ENCODE results near the gene PCDHGA4.
"Not testable (repeated sequence)": the region's sequence is repeated elsewhere in the genome, so short reads cannot be mapped to it uniquely, and the experiment has no call there.

PCDHGA4 gene

DNA sequence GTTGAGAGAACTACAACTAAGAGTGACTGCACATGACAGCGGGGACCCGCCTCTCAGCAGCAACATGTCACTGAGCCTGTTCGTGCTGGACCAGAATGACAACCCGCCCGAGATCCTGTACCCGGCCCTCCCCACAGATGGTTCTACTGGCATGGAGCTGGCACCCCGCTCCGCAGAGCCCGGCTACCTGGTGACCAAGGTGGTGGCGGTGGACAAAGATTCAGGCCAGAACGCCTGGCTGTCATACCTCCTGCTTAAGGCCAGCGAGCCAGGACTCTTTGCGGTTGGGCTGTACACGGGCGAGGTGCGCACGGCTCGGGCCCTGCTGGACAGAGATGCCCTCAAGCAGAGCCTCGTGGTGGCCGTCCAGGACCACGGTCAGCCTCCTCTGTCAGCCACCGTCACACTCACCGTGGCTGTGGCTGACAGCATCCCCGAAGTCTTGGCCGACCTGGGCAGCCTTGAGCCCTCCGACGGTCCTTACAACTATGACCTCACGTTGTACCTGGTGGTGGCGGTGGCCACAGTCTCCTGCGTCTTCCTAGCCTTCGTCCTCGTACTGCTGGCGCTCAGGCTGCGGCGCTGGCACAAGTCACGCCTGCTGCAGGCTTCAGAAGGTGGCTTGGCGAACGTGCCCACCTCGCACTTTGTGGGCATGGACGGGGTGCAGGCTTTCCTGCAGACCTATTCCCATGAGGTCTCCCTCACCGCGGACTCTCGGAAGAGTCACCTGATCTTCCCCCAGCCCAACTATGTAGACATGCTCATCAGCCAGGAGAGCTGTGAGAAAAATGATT, 29.8 kb downstream of the PCDHGA4 start:
- no peak for DNase-seq

- peak; percentile 54 for DNase-seq
These were observed 32.9 kb downstream of the PCDHGA4 start, which contains the start of gene PCDHGB4 for GRCh38 chr5:141387557-141388311. Gene PCDHGB4, plus strand, starts transcription at chr5:141387698. Its CDS starts 187 bp downstream, at chr5:141387885.

GRCh38 chr5:141388661-141389060, 33.8 kb downstream of the PCDHGA4 start:
- DNase-seq = no peak

DNA sequence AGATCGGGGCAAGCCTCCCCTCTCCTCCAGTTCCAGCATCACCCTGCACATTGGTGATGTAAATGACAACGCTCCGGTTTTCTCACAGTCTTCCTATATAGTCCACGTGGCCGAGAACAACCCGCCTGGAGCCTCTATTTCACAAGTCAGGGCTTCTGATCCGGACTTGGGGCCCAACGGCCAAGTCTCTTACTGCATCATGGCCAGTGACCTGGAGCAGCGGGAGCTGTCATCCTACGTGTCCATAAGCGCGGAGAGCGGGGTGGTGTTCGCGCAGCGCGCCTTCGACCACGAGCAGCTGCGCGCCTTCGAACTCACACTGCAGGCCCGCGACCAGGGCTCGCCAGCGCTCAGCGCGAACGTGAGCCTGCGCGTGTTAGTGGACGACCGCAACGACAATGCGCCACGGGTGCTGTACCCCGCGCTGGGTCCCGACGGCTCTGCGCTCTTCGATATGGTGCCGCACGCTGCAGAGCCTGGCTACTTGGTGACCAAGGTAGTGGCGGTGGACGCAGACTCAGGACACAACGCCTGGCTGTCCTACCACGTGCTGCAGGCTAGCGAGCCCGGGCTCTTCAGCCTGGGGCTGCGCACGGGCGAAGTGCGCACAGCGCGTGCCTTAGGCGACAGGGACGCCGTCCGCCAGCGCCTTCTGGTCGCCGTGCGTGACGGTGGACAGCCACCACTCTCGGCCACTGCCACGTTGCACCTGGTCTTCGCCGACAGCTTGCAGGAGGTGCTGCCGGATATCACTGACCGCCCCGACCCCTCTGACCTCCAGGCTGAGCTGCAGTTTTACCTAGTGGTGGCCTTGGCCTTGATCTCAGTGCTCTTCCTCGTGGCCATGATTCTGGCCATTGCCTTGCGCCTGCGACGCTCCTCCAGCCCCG, 34.6 kb downstream of the PCDHGA4 start:
- DNase-seq = no peak

- peak; percentile 37 for DNase-seq
These were observed 37.8 kb downstream of the PCDHGA4 start, which contains the start of gene PCDHGA8 for GRCh38 chr5:141392429-141393198. Gene PCDHGA8, plus strand, starts transcription at chr5:141392633. Its CDS starts 181 bp downstream, at chr5:141392814.

DNA sequence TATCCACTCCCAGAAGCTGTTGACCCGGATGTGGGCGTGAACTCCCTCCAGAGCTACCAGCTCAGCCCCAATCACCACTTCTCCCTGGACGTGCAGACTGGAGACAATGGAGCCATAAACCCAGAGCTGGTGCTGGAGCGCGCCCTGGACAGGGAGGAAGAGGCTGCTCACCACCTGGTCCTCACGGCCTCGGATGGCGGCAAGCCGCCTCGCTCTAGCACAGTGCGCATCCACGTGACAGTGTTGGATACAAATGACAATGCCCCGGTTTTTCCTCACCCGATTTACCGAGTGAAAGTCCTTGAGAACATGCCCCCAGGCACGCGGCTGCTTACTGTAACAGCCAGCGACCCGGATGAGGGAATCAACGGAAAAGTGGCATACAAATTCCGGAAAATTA, 38.4 kb downstream of the PCDHGA4 start:
- DNase-seq = no peak

- not testable (repeated sequence) for DNase-seq
These were observed 39.8 kb downstream of the PCDHGA4 start for GRCh38 chr5:141394401-141395187.

- peak; percentile 60 for DNase-seq
These were observed 43.1 kb downstream of the PCDHGA4 start, which contains the start of gene PCDHGB5 for GRCh38 chr5:141397756-141398551. Gene PCDHGB5, plus strand, starts transcription at chr5:141397947. Its CDS starts 181 bp downstream, at chr5:141398128.

DNA sequence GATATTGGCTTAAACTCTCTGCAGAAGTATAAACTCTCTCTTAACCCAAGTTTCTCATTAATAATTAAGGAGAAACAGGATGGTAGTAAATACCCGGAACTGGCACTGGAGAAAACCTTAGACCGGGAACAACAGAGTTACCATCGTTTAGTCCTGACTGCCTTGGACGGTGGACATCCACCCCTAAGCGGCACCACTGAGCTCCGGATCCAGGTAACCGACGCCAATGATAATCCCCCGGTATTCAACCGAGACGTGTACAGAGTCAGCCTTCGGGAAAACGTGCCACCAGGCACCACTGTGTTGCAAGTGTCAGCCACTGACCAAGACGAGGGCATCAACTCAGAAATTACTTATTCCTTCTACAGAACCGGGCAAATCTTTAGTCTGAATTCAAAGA, 43.8 kb downstream of the PCDHGA4 start:
- DNase-seq = no peak

DNA sequence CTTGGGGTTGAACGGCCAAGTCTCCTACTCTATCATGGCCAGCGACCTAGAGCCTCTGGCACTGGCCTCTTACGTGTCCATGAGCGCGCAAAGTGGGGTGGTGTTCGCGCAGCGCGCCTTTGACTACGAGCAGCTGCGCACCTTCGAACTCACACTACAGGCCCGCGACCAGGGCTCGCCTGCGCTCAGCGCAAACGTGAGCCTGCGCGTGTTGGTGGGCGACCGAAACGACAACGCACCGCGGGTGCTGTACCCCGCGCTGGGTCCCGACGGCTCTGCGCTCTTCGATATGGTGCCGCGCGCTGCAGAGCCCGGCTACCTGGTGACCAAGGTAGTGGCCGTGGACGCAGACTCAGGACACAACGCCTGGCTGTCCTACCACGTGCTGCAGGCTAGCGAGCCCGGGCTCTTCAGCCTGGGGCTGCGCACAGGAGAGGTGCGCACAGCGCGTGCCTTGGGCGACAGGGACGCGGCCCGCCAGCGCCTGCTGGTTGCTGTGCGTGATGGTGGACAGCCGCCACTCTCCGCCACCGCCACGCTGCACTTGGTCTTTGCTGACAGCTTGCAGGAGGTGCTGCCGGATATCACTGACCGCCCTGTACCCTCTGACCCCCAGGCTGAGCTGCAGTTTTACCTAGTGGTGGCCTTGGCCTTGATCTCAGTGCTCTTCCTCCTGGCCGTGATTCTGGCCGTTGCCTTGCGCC, 44.9 kb downstream of the PCDHGA4 start:
- no peak for DNase-seq

GRCh38 chr5:141402553-141403243, 47.9 kb downstream of the PCDHGA4 start, which contains the start of gene PCDHGA9:
Gene PCDHGA9, plus strand, starts transcription at chr5:141402778. Its CDS starts 175 bp downstream, at chr5:141402953.
- peak; percentile 26 for DNase-seq

DNA sequence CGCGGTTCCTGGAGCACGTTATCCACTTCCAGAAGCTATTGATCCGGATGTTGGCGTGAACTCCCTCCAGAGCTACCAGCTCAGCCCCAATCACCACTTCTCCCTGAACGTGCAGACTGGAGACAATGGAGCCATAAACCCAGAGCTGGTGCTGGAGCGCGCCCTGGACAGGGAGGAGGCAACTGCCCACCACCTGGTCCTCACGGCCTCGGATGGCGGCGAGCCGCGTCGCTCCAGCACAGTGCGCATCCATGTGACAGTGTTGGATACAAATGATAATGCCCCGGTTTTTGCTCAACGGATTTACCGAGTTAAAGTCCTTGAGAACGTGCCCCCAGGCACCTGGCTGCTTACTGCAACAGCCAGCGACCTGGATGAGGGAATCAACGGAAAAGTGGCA, 48.6 kb downstream of the PCDHGA4 start:
- DNase-seq = no peak
